Measurements from ENCODE around the gene DAG1. TPM values are rescaled to one million over a fixed set of nuclear protein-coding genes. Genes with fewer than 3 reads are reported as not detected.

Gene DAG1
- polyA plus RNA-seq, 3 donors: 3.9 to 5.8 (median 4.2) TPM

DNA sequence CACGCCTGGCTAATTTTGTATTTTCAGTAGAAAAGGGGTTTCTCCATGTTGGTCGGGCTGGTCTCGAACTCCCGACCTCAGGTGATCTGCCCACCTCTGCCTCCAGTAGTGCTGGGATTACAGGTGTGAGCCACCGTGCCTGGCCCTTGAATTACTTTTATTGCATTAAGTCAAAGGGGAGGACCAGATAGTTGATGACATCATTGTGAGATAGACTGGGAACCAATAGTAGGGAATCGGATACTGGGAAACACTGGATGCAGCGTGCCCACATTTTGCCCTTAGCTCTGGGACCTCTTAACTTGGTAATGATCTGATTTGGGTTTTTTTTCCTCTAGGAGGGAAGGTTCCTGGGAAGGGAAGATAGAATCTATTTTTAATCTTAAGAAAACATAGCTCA is 19.2 kb downstream of the DAG1 start:
- H3K9me3 ChIP-seq (replicated peaks in 1 of 2; ENCODE audit: control insufficient read depth in 1 of 2, insufficient read depth in 1 of 2, low read length in 2 of 2): no peaks in the 10 kb centered on the region
- TF ChIP-seq, protein P1, sequence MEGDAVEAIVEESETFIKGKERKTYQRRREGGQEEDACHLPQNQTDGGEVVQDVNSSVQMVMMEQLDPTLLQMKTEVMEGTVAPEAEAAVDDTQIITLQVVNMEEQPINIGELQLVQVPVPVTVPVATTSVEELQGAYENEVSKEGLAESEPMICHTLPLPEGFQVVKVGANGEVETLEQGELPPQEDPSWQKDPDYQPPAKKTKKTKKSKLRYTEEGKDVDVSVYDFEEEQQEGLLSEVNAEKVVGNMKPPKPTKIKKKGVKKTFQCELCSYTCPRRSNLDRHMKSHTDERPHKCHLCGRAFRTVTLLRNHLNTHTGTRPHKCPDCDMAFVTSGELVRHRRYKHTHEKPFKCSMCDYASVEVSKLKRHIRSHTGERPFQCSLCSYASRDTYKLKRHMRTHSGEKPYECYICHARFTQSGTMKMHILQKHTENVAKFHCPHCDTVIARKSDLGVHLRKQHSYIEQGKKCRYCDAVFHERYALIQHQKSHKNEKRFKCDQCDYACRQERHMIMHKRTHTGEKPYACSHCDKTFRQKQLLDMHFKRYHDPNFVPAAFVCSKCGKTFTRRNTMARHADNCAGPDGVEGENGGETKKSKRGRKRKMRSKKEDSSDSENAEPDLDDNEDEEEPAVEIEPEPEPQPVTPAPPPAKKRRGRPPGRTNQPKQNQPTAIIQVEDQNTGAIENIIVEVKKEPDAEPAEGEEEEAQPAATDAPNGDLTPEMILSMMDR (IDR thresholded peaks at IDR 0.05): no peak
- H3K4me1 Mint-ChIP-seq: no peaks in the 10 kb centered on the region
- H3K36me3 Mint-ChIP-seq: peaks cover 31 to 39% of the 10 kb centered on the region in 2 donors
- DNase-seq: no peak
- 94% methylated on average over 6 of the region's 7 CpGs for WGBS (ENCODE audit: insufficient coverage)
- H2AFZ ChIP-seq (ENCODE audit: insufficient read depth, low read depth, low read length, poor library complexity, severe bottlenecking): no peak overlapping the region
- no peak overlapping the region for H3K27ac Mint-ChIP-seq
- peaks cover 9% of the 10 kb centered on the region for H4K20me1 ChIP-seq (ENCODE audit: insufficient read depth, low read length)
- peaks cover 0 to 27% of the 10 kb centered on the region in 2 donors for H3K36me3 ChIP-seq (replicated peaks in 1 of 2; ENCODE audit: control insufficient read depth in 1 of 2, insufficient read depth in 2 of 2, low read length in 2 of 2)
- H3K4me3 ChIP-seq (replicated peaks in 1 of 3; ENCODE audit: low read depth in 2 of 3, low read length in 3 of 3): no peak overlapping the region
- H3K27ac ChIP-seq (ENCODE audit: low read depth in 1 of 2, low read length in 2 of 2): no peak overlapping the region
- H3K4me3 Mint-ChIP-seq: no peak overlapping the region
- H3K4me2 ChIP-seq (replicated peaks; ENCODE audit: extremely low read depth, low read length, poor library complexity, severe bottlenecking): no peak overlapping the region
- H3K9me3 Mint-ChIP-seq: no peaks in the 10 kb centered on the region
- intact Hi-C loops (cut with micrococcal nuclease): no loop called here
- peaks cover 1 to 5% (median 3%) of the 10 kb centered on the region in 3 donors for H3K27me3 Mint-ChIP-seq (ENCODE audit: low read depth in 3 of 3)
- H3K9ac ChIP-seq (ENCODE audit: insufficient read depth, low read length, poor library complexity, severe bottlenecking): no peak overlapping the region
- no peaks in the 10 kb centered on the region for H3K4me1 ChIP-seq (ENCODE audit: control insufficient read depth in 1 of 2, insufficient read depth in 2 of 2, low read length in 2 of 2)
- H3K79me2 ChIP-seq (ENCODE audit: insufficient read depth, low read length): no peaks in the 10 kb centered on the region
- no peaks in the 10 kb centered on the region for H3K27me3 ChIP-seq (ENCODE audit: control insufficient read depth in 2 of 2, insufficient read depth in 2 of 2, low read length in 2 of 2)

DNA sequence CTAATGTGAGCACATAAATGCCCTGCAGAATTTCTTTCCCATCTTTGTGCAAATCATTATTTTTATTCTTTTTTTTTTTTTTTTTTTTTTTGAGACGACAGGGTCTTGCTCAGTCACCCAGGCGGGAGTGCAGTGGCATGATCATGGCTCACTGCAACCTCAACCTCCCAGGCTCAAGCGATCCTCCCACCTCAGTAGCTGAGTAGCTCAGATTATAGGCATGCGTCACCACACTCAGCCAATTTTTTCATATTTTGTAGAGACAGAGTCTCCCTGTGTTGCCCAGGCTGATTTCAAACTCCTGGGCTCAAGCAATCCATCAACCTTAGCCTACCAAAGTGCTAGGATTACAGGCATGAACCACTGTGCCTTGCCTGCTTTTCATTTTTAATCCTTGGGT is 22.9 kb downstream of the DAG1 start:
- Histone ChIP-seq H3K27me3 (ENCODE audit: control insufficient read depth in 2 of 2, insufficient read depth in 2 of 2, low read length in 2 of 2) (no peaks in the 10 kb centered on the region), H3K36me3 (replicated peaks in 1 of 2; ENCODE audit: control insufficient read depth in 1 of 2, insufficient read depth in 2 of 2, low read length in 2 of 2) (peaks cover 0 to 23% of the 10 kb centered on the region in 2 donors), H3K9ac (ENCODE audit: insufficient read depth, low read length, poor library complexity, severe bottlenecking) (no peak overlapping the region), H3K27ac (ENCODE audit: low read depth in 1 of 2, low read length in 2 of 2) (no peak overlapping the region), H3K4me3 (replicated peaks in 1 of 3; ENCODE audit: low read depth in 2 of 3, low read length in 3 of 3) (no peak overlapping the region), H3K79me2 (ENCODE audit: insufficient read depth, low read length) (no peaks in the 10 kb centered on the region), H4K20me1 (ENCODE audit: insufficient read depth, low read length) (no peaks in the 10 kb centered on the region), H3K4me1 (ENCODE audit: control insufficient read depth in 1 of 2, insufficient read depth in 2 of 2, low read length in 2 of 2) (peaks cover 9% of the 10 kb centered on the region in 2 donors), H3K4me2 (replicated peaks; ENCODE audit: extremely low read depth, low read length, poor library complexity, severe bottlenecking) (no peak overlapping the region), H3K9me3 (replicated peaks in 1 of 2; ENCODE audit: control insufficient read depth in 1 of 2, insufficient read depth in 1 of 2, low read length in 2 of 2) (no peaks in the 10 kb centered on the region), H2AFZ (ENCODE audit: insufficient read depth, low read depth, low read length, poor library complexity, severe bottlenecking) (no peak overlapping the region)
- no peaks in the 10 kb centered on the region for H3K9me3 Mint-ChIP-seq
- no peak overlapping the region for H3K27ac Mint-ChIP-seq
- peaks cover 27 to 37% of the 10 kb centered on the region in 2 donors for H3K36me3 Mint-ChIP-seq
- H3K4me3 Mint-ChIP-seq: no peak overlapping the region
- TF ChIP-seq, protein P1 (IDR thresholded peaks at IDR 0.05): no peak
- no peak for DNase-seq
- peaks cover 0 to 2% (median 1%) of the 10 kb centered on the region in 3 donors for H3K27me3 Mint-ChIP-seq (ENCODE audit: low read depth in 3 of 3)
- intact Hi-C loops (cut with micrococcal nuclease): no loop called here
- peaks cover 7% of the 10 kb centered on the region for H3K4me1 Mint-ChIP-seq
- 100% methylated on average over 3 of the region's 4 CpGs for WGBS (ENCODE audit: insufficient coverage)

Data from CD14-positive monocyte (primary cell).